Testis (tissue), 2 donors: ENCODE results near the gene DIAPH1.

Source experiments
- POLR2A ChIP-seq: fragments of 450-650 bp; IDR thresholded peaks from one replicate; pipeline ENCODE4 v1.6.1; 2017; ENCODE audit warnings: antibody characterized with exemption, mild to moderate bottlenecking, moderate library complexity
- TF ChIP-seq, protein P1 (sequence below), 3 experiments: fragments of 450-650 bp in 2 of 3; fragments of 200-600 bp in 1 of 3; sonication (generic) in 1 of 3; IDR thresholded peaks; one replicate each; pipeline ENCODE4 v1.5.1; 2016 to 2019; ENCODE audit warnings: antibody characterized with exemption in 3 of 3, mild to moderate bottlenecking in 2 of 3, moderate library complexity in 1 of 3

DNA sequence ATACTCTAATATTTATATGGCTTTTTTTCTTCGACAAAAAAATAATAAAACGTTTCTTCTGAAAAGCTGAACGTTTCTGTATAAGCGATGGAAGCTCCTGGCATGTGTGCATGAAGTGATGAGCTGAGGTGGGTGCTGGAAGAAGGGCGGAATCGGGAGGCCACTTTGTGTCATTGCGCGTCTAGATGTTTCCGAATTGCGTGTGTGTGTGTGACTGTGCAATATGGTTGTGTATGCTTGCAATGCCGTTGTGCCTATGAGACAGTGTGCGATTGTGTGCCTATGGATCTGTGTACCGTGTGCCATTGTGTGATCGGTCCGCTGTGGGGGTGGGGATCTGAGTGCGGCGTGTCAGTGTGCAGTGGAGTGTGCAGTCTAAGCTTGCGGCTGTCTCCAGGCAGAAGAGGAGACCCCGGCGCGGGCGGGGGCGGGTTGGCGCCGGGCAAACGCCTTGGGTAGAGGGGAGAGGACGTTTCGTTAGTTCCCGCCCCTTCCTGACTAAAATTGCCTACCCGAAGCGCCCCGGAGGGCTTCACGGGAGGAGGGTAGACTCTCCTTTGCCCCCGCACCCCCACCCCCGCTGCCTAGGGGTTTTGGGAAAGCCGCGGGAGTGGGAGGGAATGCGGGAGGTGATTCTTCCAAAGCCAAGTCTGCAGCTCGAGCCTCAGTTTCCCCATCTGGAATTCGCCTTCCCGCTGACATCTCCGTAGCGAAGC lies 105.7 kb downstream of the DIAPH1 start:
- TF ChIP-seq, protein P1, sequence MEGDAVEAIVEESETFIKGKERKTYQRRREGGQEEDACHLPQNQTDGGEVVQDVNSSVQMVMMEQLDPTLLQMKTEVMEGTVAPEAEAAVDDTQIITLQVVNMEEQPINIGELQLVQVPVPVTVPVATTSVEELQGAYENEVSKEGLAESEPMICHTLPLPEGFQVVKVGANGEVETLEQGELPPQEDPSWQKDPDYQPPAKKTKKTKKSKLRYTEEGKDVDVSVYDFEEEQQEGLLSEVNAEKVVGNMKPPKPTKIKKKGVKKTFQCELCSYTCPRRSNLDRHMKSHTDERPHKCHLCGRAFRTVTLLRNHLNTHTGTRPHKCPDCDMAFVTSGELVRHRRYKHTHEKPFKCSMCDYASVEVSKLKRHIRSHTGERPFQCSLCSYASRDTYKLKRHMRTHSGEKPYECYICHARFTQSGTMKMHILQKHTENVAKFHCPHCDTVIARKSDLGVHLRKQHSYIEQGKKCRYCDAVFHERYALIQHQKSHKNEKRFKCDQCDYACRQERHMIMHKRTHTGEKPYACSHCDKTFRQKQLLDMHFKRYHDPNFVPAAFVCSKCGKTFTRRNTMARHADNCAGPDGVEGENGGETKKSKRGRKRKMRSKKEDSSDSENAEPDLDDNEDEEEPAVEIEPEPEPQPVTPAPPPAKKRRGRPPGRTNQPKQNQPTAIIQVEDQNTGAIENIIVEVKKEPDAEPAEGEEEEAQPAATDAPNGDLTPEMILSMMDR (IDR thresholded peaks at IDR 0.05): no peak
- no peak for TF ChIP-seq POLR2A
